ENCODE measurements around the gene VSIG10. TPM values are rescaled to one million over a fixed set of nuclear protein-coding genes. Genes with fewer than 3 reads are reported as not detected.
A peak's percentile ranks its signal among the peaks of the same experiment; 100 is the strongest.
"Not testable (repeated sequence)": the region's sequence is repeated elsewhere in the genome, so short reads cannot be mapped to it uniquely, and the experiment has no call there.

The VSIG10 gene
- total RNA-seq, 8 experiments from 2014 or later, result 5.7 to 25.9 (median 12.4) TPM

DNA sequence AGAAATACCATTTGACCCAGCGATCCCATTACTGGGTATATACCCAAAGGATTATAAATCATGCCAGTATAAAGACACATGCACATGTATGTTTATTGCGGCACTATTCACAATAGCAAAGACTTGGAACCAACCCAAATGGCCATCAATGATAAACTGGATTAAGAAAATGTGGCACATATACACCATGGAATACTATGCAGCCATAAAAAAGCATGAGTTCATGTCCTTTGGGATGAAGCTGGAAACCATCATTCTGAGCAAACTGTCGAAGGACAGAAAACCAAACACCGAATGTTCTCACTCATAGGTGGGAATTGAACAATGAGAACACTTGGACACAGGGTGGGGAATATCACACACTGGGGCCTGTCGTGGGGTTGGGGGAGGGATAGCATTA is 25.6 kb upstream of the VSIG10 start:
- 94 to 100% (median 100%) methylated on average over 1 to 2 of the region's 5 CpGs; no CpG with 5 or more reads in 7 of the 10 experiments for WGBS, 10 experiments
- H3K4me3 ChIP-seq; ATAC-seq (replicated peaks in 6 of 8); H3K27ac ChIP-seq; H3K4me1 ChIP-seq (replicated peaks in 1 of 2); in situ Hi-C loops (cut with MboI; ENCODE audit: low pct_unique_long_range_greater_than_20kb in 2 of 9, low sequenced_read_pairs in 9 of 9, unreplicated experiment in 9 of 9): not testable (repeated sequence)

DNA sequence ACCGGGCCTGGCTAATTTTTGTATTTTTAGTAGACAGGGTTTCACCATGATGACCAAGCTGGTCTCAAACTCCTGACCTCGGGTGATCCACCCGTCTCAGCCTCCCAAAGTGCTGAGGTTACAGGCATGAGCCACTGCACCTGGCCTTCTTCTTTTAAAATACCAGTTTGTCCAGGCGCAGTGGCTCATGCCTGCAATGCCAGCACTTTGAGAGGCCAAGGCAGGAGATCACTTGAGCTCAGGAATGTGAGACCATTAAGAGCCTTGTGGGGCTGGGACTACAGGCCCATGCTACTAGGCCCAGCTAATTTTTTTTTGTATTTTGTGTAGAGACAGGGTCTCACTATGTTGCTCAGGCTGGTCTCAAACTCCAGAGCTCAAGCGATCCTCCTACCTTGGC is 24.1 kb upstream of the VSIG10 start:
- H3K4me1 ChIP-seq (replicated peaks in 1 of 2), result peaks cover 0 to 2% of the 10 kb centered on the region in 2 donors
- 86 to 100% (median 94%) methylated on average over 1 to 3 of the region's 5 CpGs; no CpG with 5 or more reads in 3 of the 10 experiments for WGBS, 10 experiments
- in situ Hi-C loops (cut with MboI; ENCODE audit: low pct_unique_long_range_greater_than_20kb in 2 of 9, low sequenced_read_pairs in 9 of 9, unreplicated experiment in 9 of 9), result no loop called here
- no peak overlapping the region for H3K4me3 ChIP-seq
- no peak overlapping the region for H3K27ac ChIP-seq
- ATAC-seq (replicated peaks in 6 of 8), result no peak

DNA sequence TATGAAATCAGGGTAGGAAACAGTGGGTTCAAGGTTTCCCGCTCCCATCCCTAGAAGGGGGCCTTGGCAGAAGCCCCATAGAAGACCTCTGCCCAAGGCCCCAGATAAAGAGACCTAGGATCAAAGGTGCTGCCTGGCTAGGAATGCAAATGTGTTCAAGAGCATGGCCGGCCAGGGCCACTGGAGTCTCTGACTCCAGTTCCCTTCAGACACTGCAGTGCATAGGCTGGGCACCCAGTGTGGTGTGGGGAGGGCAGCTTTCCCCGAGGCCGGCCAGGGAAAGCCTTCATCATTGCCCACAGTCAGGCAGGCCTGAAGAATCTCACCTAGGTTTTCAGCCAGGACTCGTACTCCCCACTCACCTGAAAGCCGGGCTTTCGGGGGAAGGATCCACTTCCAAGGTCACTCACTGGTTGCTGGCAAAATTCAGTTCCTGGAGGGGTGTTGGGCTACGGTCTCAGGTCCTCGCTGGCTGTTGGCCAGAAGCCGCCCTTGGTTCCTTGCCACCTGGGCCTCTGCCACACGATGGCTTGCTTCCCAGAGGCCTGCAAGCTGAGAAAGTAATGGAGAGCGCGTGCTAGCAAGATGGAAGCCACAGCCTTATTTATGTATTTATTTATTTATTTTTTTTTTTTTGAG is 22.4 kb upstream of the VSIG10 start:
- 89 to 100% (median 98%) methylated on average over 1 to 8 of the region's 13 CpGs; no CpG with 5 or more reads in 2 of the 10 experiments for WGBS, 10 experiments
- in situ Hi-C loops (cut with MboI; ENCODE audit: low pct_unique_long_range_greater_than_20kb in 2 of 9, low sequenced_read_pairs in 9 of 9, unreplicated experiment in 9 of 9), result no loop called here

DNA sequence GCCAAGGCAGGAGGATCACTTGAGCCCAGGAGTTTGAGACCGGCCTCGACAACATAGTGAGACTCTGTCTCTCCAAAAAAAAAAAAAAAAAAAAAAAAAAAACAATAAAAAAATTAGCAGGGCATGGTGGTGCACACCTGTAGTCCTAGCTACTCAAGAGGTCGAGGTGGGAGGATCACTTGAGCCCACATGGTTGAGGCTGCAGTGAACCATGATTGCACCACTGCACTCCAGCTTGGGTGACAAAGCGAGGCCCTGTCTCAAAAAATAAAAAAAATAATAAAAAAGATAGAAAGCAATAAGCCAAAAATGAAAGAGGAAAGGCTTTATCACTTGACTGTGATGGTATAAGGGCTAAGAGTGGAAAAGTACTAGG is 21.9 kb upstream of the VSIG10 start:
- Histone ChIP-seq H3K4me3 (no peak overlapping the region), H3K4me1 (replicated peaks in 1 of 2) (peaks cover 5 to 6% of the 10 kb centered on the region in 2 donors), H3K27ac (no peak overlapping the region)
- WGBS, 10 experiments, result 82 to 100% (median 91%) methylated on average over 1 to 4 of the region's 4 CpGs; no CpG with 5 or more reads in 1 of the 10 experiments
- in situ Hi-C loops (cut with MboI; ENCODE audit: low pct_unique_long_range_greater_than_20kb in 2 of 9, low sequenced_read_pairs in 9 of 9, unreplicated experiment in 9 of 9), result no loop called here
- no peak for ATAC-seq (replicated peaks in 6 of 8)

More for the DNA sequence above, 22.4 kb upstream of the VSIG10 start:
- Histone ChIP-seq H3K27ac (no peak overlapping the region), H3K4me1 (replicated peaks in 1 of 2) (peaks cover under 1 to 1% of the 10 kb centered on the region in 2 donors), H3K4me3 (no peak overlapping the region)
- no peak for ATAC-seq (replicated peaks in 6 of 8)

DNA sequence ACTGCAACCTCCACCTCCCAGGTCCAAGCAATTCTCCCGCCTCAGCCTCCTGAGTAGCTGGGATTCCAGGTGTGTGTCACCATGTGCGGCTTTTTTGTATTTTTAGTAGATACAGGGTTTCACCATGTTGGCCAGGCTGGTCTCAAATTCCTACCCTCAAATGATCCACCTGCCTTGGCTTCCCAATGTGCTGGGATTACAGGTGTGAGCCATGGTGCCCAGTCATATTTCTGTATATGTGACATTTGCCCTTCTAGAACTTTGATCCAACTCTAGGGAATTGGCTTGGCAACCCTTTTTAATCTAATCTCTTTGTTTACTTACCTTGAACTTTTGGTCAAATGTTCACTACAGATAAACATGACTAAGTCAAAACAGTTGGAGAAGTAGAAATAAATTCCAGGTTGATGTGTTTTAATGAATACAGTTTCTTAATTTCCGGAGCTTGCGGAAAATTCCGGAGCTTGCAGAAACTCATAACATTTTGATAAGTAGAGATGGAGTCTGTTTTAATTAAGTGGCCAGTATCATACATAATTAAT is 20.6 kb upstream of the VSIG10 start:
- in situ Hi-C loops (cut with MboI; ENCODE audit: low pct_unique_long_range_greater_than_20kb in 2 of 9, low sequenced_read_pairs in 9 of 9, unreplicated experiment in 9 of 9), result no loop called here
- Histone ChIP-seq H3K4me1 (replicated peaks in 1 of 2) (peaks cover 10 to 12% of the 10 kb centered on the region in 2 donors), H3K4me3 (no peak overlapping the region), H3K27ac (no peak overlapping the region)
- 95 to 100% (median 100%) methylated on average over 1 to 4 of the region's 5 CpGs for WGBS, 10 experiments
- ATAC-seq (replicated peaks in 6 of 8), result no peak

DNA sequence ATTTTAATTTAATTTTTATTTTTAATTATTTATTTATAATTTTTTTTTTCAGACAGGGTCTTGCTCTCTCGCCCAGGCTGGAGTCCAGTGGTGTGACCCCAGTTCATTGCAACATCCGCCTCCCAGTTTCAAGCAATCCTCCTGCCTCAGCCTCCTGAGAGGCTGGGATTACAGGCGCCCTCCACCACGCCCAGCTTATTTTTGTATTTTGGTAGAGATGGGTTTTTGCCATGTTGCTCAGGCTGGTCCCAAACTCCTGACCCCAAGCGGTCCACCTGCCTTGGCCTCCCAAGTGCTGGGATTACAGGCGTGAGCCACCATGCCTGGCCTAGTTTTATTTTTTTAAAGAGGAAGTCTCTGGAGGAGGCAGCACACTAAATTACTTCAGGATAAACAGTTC is 18.5 kb upstream of the VSIG10 start:
- ATAC-seq (replicated peaks in 6 of 8), result no peak
- in situ Hi-C loops (cut with MboI; ENCODE audit: low pct_unique_long_range_greater_than_20kb in 2 of 9, low sequenced_read_pairs in 9 of 9, unreplicated experiment in 9 of 9), result no loop called here
- Histone ChIP-seq H3K27ac (no peak overlapping the region), H3K4me1 (replicated peaks in 1 of 2) (peaks cover 10 to 12% of the 10 kb centered on the region in 2 donors), H3K4me3 (no peak overlapping the region)
- WGBS, 10 experiments, result 81 to 100% (median 92%) methylated on average over 2 to 4 of the region's 6 CpGs; no CpG with 5 or more reads in 3 of the 10 experiments

DNA sequence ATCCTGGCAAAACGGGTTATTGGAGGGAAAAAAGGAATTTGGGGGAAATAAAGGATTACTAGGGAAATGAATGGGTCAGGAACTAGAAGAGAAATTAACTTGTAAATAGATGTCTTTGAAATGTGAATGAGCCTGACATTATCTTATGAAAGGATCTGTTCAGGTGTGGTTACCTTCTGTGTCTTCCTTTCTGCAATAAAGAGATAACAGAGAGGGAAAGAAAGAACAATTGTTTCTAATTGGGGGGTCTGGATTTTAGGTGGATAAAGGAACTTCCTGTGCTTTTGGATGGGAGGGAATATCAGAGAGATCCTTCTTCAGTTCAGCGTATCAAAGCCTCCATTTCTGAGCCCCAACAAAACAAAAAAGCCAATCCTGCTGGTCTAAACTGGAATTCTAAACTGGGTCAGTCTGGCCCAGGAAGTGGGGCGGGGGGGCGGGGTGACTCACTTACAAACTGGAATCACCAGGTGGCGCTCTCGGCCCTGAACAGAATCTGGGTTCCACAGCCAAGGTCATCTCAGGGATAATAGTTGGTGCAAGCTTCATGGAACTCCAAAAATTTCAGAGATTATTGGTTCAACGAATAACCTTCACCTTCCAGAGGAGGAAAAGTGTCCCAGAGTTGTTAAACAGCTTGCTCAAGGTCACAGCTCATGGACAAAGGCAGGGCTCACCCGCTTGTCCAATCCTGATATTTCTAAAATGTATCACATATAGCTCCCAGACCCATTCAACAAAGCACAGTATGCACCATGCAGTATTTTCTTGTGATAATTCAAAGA is 17.0 kb upstream of the VSIG10 start:
- ATAC-seq (replicated peaks in 6 of 8), result peak; percentile 70 to 86 (median 76)
- peaks cover 10 to 12% of the 10 kb centered on the region in 2 donors for H3K4me1 ChIP-seq (replicated peaks in 1 of 2)
- peak overlapping the region in 1 of 2 donors; percentile 58 for H3K27ac ChIP-seq
- no peak overlapping the region for H3K4me3 ChIP-seq
- 8 to 100% (median 44%) methylated on average over 1 to 4 of the region's 8 CpGs; no CpG with 5 or more reads in 1 of the 10 experiments for WGBS, 10 experiments
- in situ Hi-C loops (cut with MboI; ENCODE audit: low pct_unique_long_range_greater_than_20kb in 2 of 9, low sequenced_read_pairs in 9 of 9, unreplicated experiment in 9 of 9), result no loop called here

DNA sequence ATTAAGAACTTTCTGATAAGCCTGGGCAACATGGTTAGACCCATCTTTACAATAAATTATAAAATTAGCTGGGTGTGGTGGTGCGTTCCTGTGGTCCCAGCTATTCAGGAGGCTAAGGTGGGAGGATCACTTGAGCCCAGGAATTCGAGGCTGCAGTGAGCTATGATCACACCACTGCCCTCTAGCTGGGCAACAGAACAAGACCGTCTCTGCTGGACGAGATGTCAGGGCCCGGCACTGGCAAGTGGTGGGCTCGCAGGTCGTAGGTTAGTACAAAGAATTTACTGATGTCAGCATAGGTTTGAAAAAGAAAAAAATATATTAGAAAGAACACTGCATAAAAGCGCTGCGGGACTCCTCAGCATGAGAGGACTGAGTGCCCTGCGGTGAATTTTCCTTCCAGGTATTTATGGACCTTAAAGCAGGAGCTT is 15.7 kb upstream of the VSIG10 start:
- in situ Hi-C loops (cut with MboI; ENCODE audit: low pct_unique_long_range_greater_than_20kb in 2 of 9, low sequenced_read_pairs in 9 of 9, unreplicated experiment in 9 of 9), result no loop called here
- Histone ChIP-seq H3K4me1 (replicated peaks in 1 of 2) (peaks cover 10 to 12% of the 10 kb centered on the region in 2 donors), H3K4me3 (no peak overlapping the region), H3K27ac (no peak overlapping the region)
- ATAC-seq (replicated peaks in 6 of 8), result no peak
- 58 to 100% (median 84%) methylated on average over 2 to 6 of the region's 10 CpGs; no CpG with 5 or more reads in 2 of the 10 experiments for WGBS, 10 experiments

DNA sequence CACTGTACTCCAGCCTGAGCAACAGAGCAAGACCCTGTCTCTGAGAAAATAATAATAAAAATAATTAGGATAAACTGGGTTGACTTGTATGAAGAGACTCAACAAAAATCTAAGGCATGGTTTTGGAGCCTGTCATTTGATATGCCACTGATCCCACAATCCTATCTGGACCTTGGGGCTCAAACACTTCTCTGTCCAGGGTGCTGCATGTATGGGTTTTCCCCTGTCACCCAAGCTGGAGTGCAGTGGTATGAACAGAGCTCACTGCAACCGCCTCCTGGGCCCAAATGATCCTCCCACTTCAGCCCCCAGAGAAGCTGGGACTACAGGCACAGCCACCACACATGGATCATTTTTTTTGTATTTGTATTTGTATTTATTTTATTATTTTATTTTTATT is 5.3 kb upstream of the VSIG10 start:
- in situ Hi-C loops (cut with MboI; ENCODE audit: low pct_unique_long_range_greater_than_20kb in 2 of 9, low sequenced_read_pairs in 9 of 9, unreplicated experiment in 9 of 9), result no loop called here
- Histone ChIP-seq H3K4me3 (no peak overlapping the region), H3K4me1 (replicated peaks in 1 of 2) (no peaks in the 10 kb centered on the region), H3K27ac (no peak overlapping the region)
- 89 to 100% (median 100%) methylated on average over 1 of the region's 1 CpG; no CpG with 5 or more reads in 6 of the 10 experiments for WGBS, 10 experiments
- no peak for ATAC-seq (replicated peaks in 6 of 8)

DNA sequence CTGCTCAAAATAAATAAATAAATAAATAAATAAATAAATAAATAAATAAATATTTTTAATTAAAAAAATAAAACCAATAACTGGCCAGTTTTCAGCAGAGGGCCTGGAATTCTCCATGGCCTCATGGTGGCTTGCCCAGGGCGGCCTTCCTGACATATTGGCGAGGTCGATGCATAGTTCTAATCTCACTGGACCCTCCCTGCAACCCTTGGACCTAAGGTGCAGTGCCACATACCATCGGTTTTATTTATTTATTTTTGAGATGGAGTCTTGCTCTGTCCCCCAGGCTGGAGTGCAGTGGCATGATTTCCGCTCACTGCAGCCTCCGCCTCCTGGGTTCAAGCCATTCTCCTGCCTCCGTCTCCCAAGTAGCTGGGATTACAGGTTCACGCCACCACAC is 3.9 kb upstream of the VSIG10 start:
- 80 to 100% (median 95%) methylated on average over 1 to 8 of the region's 8 CpGs; no CpG with 5 or more reads in 2 of the 10 experiments for WGBS, 10 experiments
- H3K4me3 ChIP-seq, result no peak overlapping the region
- no peak overlapping the region for H3K27ac ChIP-seq
- H3K4me1 ChIP-seq (replicated peaks in 1 of 2), result no peaks in the 10 kb centered on the region
- no peak for ATAC-seq (replicated peaks in 6 of 8)
- in situ Hi-C loops (cut with MboI; ENCODE audit: low pct_unique_long_range_greater_than_20kb in 2 of 9, low sequenced_read_pairs in 9 of 9, unreplicated experiment in 9 of 9), result no loop called here

DNA sequence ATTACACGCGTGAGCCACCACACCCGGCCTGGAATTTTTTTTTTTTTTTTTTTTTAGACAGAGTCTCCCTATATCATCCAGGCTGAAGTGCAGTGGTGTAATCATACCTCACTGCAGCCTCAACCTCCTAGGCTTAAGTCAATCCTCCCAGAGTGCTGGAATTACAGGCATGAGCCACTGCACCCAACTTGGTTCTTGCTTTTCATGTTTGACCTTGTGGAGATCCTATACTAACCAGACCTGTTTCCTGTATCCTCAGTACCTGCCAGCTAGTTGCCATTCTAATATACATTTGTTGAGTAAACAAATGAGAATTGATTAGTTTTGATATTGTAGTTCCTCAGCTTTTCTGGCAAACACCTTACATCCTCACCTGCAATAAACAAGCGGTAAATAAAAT is 3.2 kb upstream of the VSIG10 start:
- no peaks in the 10 kb centered on the region for H3K4me1 ChIP-seq (replicated peaks in 1 of 2)
- in situ Hi-C loops (cut with MboI; ENCODE audit: low pct_unique_long_range_greater_than_20kb in 2 of 9, low sequenced_read_pairs in 9 of 9, unreplicated experiment in 9 of 9), result no loop called here
- WGBS, 10 experiments, result 80 to 100% (median 100%) methylated on average over 1 to 3 of the region's 4 CpGs; no CpG with 5 or more reads in 3 of the 10 experiments
- ATAC-seq (replicated peaks in 6 of 8), result no peak
- no peak overlapping the region for H3K4me3 ChIP-seq
- H3K27ac ChIP-seq, result no peak overlapping the region

DNA sequence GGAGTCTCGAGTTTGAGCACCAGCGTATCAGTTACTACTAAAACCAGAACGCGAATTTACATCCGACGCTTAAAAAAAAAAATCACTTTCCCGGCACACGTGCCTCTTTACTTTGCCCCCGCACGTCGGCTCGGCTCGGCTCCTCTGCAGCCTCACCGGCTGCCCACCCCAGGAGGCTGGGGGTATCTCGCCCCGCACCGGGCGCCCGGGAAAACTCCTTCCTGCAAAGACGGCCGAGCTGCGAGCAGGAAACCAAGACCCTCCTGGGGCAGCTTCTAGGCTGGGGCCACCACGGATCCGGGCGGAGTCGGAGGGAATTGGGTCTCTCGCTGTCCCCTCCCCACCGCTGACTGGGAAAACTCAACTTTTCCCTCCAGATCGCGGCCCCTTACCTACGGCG is 610 bp downstream of the VSIG10 start:
- Histone ChIP-seq H3K27ac (peak overlapping the region in 1 of 2 donors; percentile 33), H3K4me1 (replicated peaks in 1 of 2) (no peaks in the 10 kb centered on the region), H3K4me3 (peak overlapping the region; percentile 46 to 78 (median 62))
- WGBS, 10 experiments, result 0 to 7% (median 2%) methylated on average over 1 to 25 of the region's 32 CpGs; no CpG with 5 or more reads in 4 of the 10 experiments
- in situ Hi-C loops (cut with MboI; ENCODE audit: low pct_unique_long_range_greater_than_20kb in 2 of 9, low sequenced_read_pairs in 9 of 9, unreplicated experiment in 9 of 9), result no loop called here
- ATAC-seq (replicated peaks in 6 of 8), result peak; percentile 8 to 59 (median 30)

DNA sequence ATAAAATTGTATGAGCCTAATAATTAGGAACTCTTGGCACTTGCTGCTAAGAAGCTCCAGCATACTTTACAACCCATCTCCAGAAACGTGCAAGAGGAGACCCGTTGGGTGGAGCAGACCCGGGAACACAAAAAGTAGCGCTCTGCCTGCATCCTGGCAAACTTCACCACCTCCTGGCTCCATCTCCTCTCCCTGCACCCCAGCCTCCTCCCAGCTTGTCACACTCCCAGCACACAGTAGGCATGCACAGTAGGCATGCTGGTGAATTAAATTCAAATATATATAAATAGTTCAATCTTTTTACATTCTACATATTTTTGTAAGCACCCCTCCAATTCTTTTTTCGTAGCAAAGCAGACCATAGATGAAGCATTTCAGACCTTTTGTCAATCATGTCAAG is 1.2 kb downstream of the VSIG10 start:
- Histone ChIP-seq H3K4me1 (replicated peaks in 1 of 2) (no peaks in the 10 kb centered on the region), H3K27ac (no peak overlapping the region), H3K4me3 (peak overlapping the region in 3 of 5 donors; percentile 62 to 78 (median 77))
- 20 to 67% (median 36%) methylated on average over 1 to 5 of the region's 5 CpGs; no CpG with 5 or more reads in 4 of the 10 experiments for WGBS, 10 experiments
- in situ Hi-C loops (cut with MboI; ENCODE audit: low pct_unique_long_range_greater_than_20kb in 2 of 9, low sequenced_read_pairs in 9 of 9, unreplicated experiment in 9 of 9), result no loop called here
- no peak for ATAC-seq (replicated peaks in 6 of 8)

All from motor neuron (in vitro differentiated cells).